ENCODE data around the gene CCN5.
A peak's percentile ranks its signal among the peaks of the same experiment; 100 is the strongest.
"Not testable (repeated sequence)": the region's sequence is repeated elsewhere in the genome, so short reads cannot be mapped to it uniquely, and the experiment has no call there.

The CCN5 gene

GRCh38 chr20:44759595-44759994 is 44.4 kb downstream of the CCN5 start:
- no peak for DNase-seq (ENCODE audit: low read depth)

GRCh38 chr20:44761423-44761822 is 46.3 kb downstream of the CCN5 start:
- no peak for DNase-seq (ENCODE audit: low read depth)

GRCh38 chr20:44762466-44763140 is 47.4 kb downstream of the CCN5 start:
- no peak for DNase-seq (ENCODE audit: low read depth)

GRCh38 chr20:44763798-44764197 is 48.6 kb downstream of the CCN5 start:
- not testable (repeated sequence) for DNase-seq (ENCODE audit: low read depth)

- DNase-seq (ENCODE audit: low read depth) = no peak
These were observed 49.9 kb downstream of the CCN5 start for GRCh38 chr20:44765091-44765490.

- peak; percentile 4 for DNase-seq (ENCODE audit: low read depth)
These were observed 50.7 kb downstream of the CCN5 start for GRCh38 chr20:44765701-44766347.

- no peak for DNase-seq (ENCODE audit: low read depth)
These were observed 53.1 kb downstream of the CCN5 start for GRCh38 chr20:44768256-44768655.

- DNase-seq (ENCODE audit: low read depth) = no peak
These were observed 53.8 kb downstream of the CCN5 start for GRCh38 chr20:44768854-44769480.

- DNase-seq (ENCODE audit: low read depth) = no peak
These were observed 54.3 kb downstream of the CCN5 start for GRCh38 chr20:44769481-44769863.

- no peak for DNase-seq (ENCODE audit: low read depth)
These were observed 55.5 kb downstream of the CCN5 start for GRCh38 chr20:44770484-44771171.

GRCh38 chr20:44771172-44771535 is 56.0 kb downstream of the CCN5 start:
- no peak for DNase-seq (ENCODE audit: low read depth)

GRCh38 chr20:44772636-44773035 is 57.5 kb downstream of the CCN5 start:
- no peak for DNase-seq (ENCODE audit: low read depth)

- DNase-seq (ENCODE audit: low read depth) = no peak
These were observed 58.1 kb downstream of the CCN5 start for GRCh38 chr20:44773070-44773829.

- DNase-seq (ENCODE audit: low read depth) = peak; percentile 19
These were observed 61.8 kb downstream of the CCN5 start for GRCh38 chr20:44776980-44777379.
